Epithelial cell of proximal tubule (primary cell): Measurements from ENCODE around the gene POC1A. TPM values are rescaled to one million over a fixed set of nuclear protein-coding genes. Genes with fewer than 3 reads are reported as not detected.

Source experiments
- DNase-seq: peaks from one replicate; pipeline ENCODE4 v3.0.0-alpha.2; 2011; ENCODE audit warnings: low read depth
- H3K4me3 ChIP-seq: 2 replicates; pipeline ENCODE4 v1.5.1; 2011; ENCODE audit warnings: low read depth, mild to moderate bottlenecking, low read length
- CTCF ChIP-seq: conservative IDR thresholded peaks from 2 replicates; pipeline ENCODE4 v1.5.1; 2012; ENCODE audit warnings: low read depth, mild to moderate bottlenecking, low read length
- total RNA-seq: library from RNA; depleted of rRNA; stranded (reverse); fragments of >200 nt; gene quantifications from 2 replicates; pipeline ENCODE4 v1.2.3, GENCODE V29; 2015

POC1A gene
- total RNA-seq, 1 donor from 2014 or later = 15.7 TPM

GRCh38 chr3:52197842-52198625, 43.8 kb upstream of the POC1A start, which contains the start of gene ALAS1:
ALAS1 (plus strand) TSS chr3:52198160; CDS start chr3:52199242, 1,082 bp downstream.
- peak within 1 kb of the TSS; percentile 89 for H3K4me3 ChIP-seq
- TF ChIP-seq CTCF = no peak
- no peak for DNase-seq

- no peak for DNase-seq
- peak; percentile 4 for TF ChIP-seq CTCF
These were observed 43.2 kb upstream of the POC1A start for GRCh38 chr3:52197499-52197841.

GRCh38 chr3:52196977-52197376, 42.8 kb upstream of the POC1A start:
- no peak for TF ChIP-seq CTCF
- DNase-seq = no peak
- no peak overlapping the region for H3K4me3 ChIP-seq

More at GRCh38 chr3:52197499-52197841, 43.2 kb upstream of the POC1A start:
- peak overlapping the region; percentile 89 for H3K4me3 ChIP-seq

GRCh38 chr3:52195823-52196331, 41.7 kb upstream of the POC1A start:
- no peak for TF ChIP-seq CTCF
- peak; percentile 47 for DNase-seq
- no peak overlapping the region for H3K4me3 ChIP-seq

GRCh38 chr3:52195291-52195597, 41.0 kb upstream of the POC1A start:
- no peak for DNase-seq
- TF ChIP-seq CTCF = no peak
- H3K4me3 ChIP-seq = no peak overlapping the region

- no peak overlapping the region for H3K4me3 ChIP-seq
- no peak for DNase-seq
- no peak for TF ChIP-seq CTCF
These were observed 40.5 kb upstream of the POC1A start for GRCh38 chr3:52194485-52195290.

- no peak overlapping the region for H3K4me3 ChIP-seq
- no peak for TF ChIP-seq CTCF
- no peak for DNase-seq
These were observed 38.8 kb upstream of the POC1A start for GRCh38 chr3:52193065-52193464.
